Measurements from ENCODE around the gene ELMO1.

The ELMO1 gene

GRCh38 chr7:36937754-36938563, 510.7 kb downstream of the ELMO1 start:
- no peak for FAIRE-seq

GRCh38 chr7:36931892-36932291, 516.8 kb downstream of the ELMO1 start:
- FAIRE-seq = no peak

GRCh38 chr7:36929791-36930190, 518.9 kb downstream of the ELMO1 start:
- no peak for FAIRE-seq

GRCh38 chr7:36928718-36929117, 519.9 kb downstream of the ELMO1 start:
- no peak for FAIRE-seq

- FAIRE-seq = no peak
These were observed 520.4 kb downstream of the ELMO1 start for GRCh38 chr7:36928311-36928710.

- peak; percentile 51 for FAIRE-seq
These were observed 523.0 kb downstream of the ELMO1 start for GRCh38 chr7:36925691-36926090.

- FAIRE-seq = peak; percentile 9
These were observed 523.5 kb downstream of the ELMO1 start for GRCh38 chr7:36925207-36925606.

GRCh38 chr7:36923943-36924436, 524.7 kb downstream of the ELMO1 start:
- no peak for FAIRE-seq

GRCh38 chr7:36923185-36923584, 525.5 kb downstream of the ELMO1 start:
- peak; percentile 33 for FAIRE-seq

GRCh38 chr7:36920433-36920832, 528.2 kb downstream of the ELMO1 start:
- no peak for FAIRE-seq

GRCh38 chr7:36919738-36920137, 528.9 kb downstream of the ELMO1 start:
- no peak for FAIRE-seq

GRCh38 chr7:36918591-36918990, 530.1 kb downstream of the ELMO1 start:
- no peak for FAIRE-seq

- FAIRE-seq = no peak
These were observed 532.0 kb downstream of the ELMO1 start for GRCh38 chr7:36916619-36917018.

- no peak for FAIRE-seq
These were observed 532.5 kb downstream of the ELMO1 start for GRCh38 chr7:36916116-36916515.

GRCh38 chr7:36911788-36912187, 536.9 kb downstream of the ELMO1 start:
- FAIRE-seq = peak; percentile 98

GRCh38 chr7:36910859-36911258, 537.8 kb downstream of the ELMO1 start:
- FAIRE-seq = no peak

GRCh38 chr7:36910401-36910800, 538.3 kb downstream of the ELMO1 start:
- no peak for FAIRE-seq

GRCh38 chr7:36906956-36907635, 541.6 kb downstream of the ELMO1 start:
- no peak for FAIRE-seq

- FAIRE-seq = no peak
These were observed 542.2 kb downstream of the ELMO1 start for GRCh38 chr7:36906448-36906847.

- no peak for FAIRE-seq
These were observed 542.8 kb downstream of the ELMO1 start for GRCh38 chr7:36905841-36906240.

GRCh38 chr7:36904802-36905201, 543.9 kb downstream of the ELMO1 start:
- FAIRE-seq = peak; percentile 98

- FAIRE-seq = no peak
These were observed 544.6 kb downstream of the ELMO1 start for GRCh38 chr7:36904101-36904500.

- no peak for FAIRE-seq
These were observed 547.5 kb downstream of the ELMO1 start for GRCh38 chr7:36900988-36901710.

GRCh38 chr7:36898186-36898585, 550.5 kb downstream of the ELMO1 start:
- FAIRE-seq = peak; percentile 82

Data from islet of Langerhans (tissue), 1 donor.